GM18873 (cell line): Measurements from ENCODE around the gene UNCX.

Experiments
- ATAC-seq: cut with Tn5 transposase; IDR thresholded peaks from one replicate; pipeline ENCODE4 v1.9.1; 2021; ENCODE audit warnings: mild to moderate bottlenecking, moderate library complexity, moderate number of reproducible peaks; ENCODE audit not compliant: unreplicated experiment, low FRiP score

UNCX gene

GRCh38 chr7:1230411-1231213 lies 2.1 kb upstream of the UNCX start:
- no peak for ATAC-seq

GRCh38 chr7:1231214-1232102 lies 1.2 kb upstream of the UNCX start:
- ATAC-seq: no peak

- no peak for ATAC-seq
These were observed 587 bp upstream of the UNCX start for GRCh38 chr7:1232103-1232466.

- ATAC-seq: no peak
These were observed 819 bp downstream of the UNCX start for GRCh38 chr7:1233333-1234048.

DNA sequence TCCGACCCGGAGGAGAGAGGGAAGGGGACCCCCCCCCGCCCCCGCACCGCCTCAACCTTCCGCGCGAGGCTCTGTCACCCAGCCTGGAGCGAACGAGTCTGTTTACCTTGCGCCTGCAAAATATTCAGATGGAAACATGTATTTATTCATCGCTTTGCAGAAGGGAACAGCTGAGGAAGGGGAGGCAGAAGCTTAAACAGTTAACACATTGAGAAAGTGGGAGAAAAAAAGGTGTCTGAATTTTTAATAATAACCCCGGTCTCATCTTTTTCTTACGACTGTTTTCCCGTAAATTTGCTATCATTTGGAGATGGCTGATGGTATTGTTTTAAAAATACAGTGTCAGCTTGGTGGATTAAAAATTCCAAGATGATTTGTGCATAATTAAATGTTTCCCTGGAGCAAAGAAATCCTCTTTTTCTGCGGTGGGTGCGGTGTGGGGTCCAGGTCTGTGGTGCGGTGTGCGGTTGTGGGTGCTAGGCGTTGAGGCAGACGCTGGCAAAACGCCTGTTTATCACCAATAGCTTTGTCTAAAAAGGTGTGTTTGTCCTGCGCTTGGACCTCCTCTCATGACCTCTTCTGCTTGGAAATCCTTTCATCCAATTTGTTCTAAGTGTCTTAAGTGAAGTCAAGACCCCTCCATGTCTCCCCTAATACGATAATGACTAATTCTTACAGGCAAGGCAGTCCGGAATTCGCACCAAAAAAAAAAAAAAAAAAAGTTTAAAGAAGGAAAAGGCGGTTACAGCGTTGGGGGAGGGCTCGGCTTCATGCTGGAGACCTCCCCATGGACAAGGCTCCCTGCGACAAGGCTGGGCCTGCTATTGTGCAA lies 1.6 kb downstream of the UNCX start:
- no peak for ATAC-seq

GRCh38 chr7:1234881-1235500 lies 2.3 kb downstream of the UNCX start:
- ATAC-seq: no peak

DNA sequence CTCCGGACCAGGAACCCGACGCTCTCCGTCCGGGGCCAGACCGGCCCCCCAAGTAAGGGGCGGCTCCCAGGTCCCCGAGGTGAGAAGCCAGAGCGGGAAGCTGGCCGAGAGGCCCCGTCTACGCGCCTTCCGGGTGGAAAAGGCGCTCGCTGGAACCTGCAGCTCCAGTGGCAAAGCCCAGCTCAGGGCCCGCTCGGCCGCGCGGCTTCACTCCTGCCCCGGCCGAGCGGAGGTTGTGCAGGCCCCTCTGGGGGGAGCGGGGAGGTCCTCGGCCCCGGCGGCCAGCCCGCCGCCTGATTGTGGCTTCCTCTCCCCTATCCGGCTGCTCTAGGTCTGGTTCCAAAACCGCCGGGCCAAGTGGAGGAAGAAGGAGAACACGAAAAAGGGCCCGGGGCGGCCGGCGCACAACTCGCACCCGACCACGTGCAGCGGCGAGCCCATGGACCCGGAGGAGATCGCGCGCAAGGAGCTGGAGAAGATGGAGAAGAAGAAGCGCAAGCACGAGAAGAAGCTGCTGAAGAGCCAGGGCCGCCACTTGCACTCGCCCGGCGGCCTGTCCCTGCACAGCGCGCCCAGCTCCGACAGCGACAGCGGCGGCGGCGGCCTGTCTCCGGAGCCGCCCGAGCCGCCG lies 2.9 kb downstream of the UNCX start:
- no peak for ATAC-seq

DNA sequence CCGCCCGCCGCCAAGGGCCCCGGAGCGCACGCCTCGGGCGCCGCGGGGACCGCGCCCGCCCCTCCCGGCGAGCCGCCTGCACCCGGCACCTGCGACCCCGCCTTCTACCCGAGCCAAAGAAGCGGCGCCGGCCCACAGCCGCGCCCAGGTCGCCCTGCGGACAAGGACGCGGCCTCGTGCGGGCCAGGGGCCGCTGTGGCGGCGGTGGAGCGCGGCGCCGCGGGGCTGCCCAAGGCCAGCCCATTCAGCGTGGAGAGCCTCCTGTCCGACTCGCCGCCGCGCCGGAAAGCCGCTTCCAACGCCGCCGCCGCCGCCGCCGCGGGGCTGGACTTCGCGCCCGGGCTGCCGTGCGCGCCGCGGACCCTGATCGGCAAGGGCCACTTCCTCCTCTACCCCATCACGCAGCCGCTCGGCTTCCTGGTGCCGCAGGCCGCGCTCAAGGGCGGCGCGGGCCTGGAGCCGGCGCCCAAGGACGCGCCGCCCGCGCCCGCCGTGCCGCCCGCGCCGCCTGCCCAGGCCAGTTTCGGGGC lies 3.5 kb downstream of the UNCX start:
- ATAC-seq: no peak

DNA sequence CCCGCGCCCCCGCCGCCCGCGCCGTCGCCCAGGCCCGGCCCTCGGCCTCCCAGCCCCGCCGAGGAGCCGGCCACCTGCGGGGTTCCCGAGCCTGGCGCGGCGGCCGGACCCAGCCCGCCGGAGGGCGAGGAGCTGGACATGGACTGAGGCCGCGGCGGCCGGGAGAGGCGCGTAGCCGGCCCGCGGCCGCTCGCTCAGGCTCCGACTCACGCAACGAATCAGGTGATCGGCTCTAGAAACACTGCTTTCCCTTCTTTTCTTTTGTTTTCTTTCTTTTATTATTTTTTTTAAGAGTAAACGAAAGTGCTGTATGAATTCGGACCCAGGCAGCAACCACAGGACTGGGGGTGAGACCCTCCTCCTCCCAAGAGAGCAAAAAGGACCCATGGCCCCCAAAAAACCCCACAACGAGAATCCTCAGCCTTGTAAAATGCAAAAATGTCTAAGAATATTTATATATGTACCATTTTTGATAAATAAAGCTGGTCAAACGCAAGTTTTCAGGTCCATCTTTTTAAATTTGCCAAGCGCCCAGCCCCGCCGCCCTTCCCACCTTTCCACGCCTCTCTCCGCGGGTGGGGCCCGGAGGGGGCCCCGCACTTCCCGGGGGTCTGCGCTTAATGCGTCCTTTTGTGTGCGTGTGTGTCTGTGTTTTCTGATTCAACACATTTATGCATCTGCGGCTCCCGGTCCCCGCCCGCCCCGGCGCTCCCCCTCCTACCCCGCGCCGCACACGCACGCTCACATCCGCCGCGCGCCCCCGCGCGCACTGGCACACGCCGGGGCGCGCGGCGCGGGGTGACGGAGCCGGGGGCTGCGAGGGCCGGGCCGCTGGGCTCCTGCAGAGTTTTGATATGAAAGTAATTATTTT lies 4.4 kb downstream of the UNCX start:
- ATAC-seq: no peak

DNA sequence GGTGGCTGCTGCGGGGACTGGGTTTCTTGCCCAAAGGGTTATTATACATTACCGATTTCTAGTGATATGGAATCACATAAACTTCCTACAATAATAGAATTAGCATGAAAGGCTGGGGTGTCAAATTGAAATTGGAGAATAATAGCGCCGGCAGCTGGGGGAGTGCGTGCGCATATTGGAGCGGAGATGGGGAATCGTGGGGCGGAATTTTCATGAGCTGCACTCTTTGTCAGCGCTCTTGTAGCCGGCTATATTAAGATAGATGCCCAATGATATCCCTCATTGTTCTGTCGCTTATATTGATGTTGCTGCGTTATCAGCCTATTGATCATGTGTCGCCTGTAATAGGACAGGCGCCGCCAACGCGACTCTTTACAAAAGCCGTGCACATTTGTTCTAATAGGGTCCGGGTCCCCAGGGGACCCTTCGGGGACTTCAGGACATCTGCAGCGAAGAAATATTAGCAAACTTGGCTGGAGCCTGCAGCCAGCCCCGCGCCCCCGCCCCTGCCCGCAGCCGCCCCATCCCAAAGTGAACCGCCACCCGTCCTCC lies 5.1 kb downstream of the UNCX start:
- ATAC-seq: no peak

DNA sequence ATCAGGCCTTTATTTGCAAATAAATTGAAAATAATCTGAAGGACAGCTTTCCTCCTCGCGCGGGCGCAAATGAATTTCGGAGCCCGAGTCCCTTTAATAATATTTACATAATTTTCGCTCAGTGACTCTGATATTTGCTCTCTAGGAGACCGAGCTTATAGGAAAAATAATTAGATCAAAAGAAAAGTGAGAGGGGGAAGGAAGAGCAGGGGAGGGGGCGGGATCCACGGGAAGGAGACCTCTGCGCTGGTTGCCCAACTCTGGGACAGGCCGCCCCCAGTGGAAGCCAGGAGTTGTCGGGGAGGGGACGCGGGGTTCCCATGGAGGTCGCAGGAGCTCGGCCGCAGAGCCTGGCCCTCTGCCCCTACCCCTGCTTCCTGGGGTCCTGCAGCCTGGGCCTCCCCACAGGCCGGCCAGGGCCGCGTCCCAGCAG lies 5.8 kb downstream of the UNCX start:
- no peak for ATAC-seq

DNA sequence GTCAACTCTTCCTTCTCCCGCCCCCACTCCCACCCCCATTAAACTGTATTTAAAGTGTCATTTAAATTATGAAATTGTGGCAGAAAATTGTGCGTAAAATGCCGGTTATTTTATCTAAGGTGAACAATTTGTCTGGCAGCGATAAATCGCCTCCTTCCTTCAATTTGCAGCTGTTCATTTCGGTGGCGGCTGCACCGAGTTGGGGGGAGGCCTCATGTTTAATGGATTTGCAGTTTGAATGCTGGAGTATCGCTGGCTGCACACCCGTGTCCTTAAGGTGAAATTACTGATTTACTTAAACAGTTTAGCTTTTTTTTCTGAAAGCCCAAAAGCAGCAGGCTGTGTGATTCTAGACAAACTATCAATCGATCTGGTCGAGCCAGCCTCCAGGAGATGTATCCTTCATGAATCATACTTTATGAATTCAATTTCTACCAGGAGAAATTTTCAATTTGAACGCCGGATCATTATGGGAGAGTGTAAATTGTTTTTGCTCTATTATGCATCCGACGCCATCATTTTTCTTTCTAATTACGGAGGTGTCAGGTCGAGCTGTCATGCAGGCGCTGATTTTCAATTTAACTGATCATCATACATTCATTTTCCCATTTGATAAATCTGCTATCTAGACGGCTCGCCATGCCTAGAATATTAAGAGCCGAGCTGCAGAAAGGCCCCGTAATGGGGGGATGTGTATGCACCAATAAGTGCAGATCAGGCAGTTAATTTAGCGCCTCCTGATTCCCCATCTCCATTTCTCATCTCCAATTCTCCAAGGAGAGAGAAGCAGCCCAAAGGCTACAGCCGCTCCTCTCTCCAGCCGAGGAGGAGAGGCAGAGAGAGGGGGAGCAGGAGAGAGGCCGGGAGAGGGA lies 6.5 kb downstream of the UNCX start:
- ATAC-seq: no peak

DNA sequence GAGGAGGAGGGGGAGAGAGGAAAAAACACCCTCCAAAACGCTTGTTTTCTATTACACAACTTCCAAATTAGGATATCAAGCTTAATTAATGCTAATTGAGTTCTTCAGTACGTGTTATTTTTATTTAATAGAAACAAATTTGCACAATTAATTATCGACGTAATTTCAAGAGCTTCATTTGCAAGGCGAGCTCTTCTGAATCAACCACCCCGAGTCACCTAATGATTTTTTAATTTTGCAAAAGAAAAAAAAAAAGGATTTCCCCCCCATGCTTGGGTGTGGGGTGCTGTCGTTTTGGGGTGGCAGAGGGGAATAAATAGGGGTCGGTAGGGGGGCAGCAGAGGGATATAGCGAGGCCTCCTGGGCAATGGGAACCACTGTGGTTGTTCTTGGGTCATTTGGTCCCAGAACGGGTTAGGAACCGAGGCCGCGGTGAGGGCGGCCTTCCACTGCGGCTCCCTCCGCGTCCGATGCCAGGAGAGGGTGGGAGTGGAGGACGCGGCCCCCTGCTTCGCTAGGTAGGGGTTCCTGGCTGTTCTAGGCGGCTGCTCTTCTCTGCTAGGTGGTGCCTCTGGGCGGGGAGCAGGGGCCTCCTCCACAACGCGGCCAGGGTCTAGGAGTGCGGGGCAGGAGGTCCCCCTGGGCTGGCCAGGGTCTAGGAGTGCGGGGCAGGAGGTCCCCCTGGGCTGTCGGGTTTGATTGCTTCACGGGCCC lies 7.3 kb downstream of the UNCX start:
- no peak for ATAC-seq

DNA sequence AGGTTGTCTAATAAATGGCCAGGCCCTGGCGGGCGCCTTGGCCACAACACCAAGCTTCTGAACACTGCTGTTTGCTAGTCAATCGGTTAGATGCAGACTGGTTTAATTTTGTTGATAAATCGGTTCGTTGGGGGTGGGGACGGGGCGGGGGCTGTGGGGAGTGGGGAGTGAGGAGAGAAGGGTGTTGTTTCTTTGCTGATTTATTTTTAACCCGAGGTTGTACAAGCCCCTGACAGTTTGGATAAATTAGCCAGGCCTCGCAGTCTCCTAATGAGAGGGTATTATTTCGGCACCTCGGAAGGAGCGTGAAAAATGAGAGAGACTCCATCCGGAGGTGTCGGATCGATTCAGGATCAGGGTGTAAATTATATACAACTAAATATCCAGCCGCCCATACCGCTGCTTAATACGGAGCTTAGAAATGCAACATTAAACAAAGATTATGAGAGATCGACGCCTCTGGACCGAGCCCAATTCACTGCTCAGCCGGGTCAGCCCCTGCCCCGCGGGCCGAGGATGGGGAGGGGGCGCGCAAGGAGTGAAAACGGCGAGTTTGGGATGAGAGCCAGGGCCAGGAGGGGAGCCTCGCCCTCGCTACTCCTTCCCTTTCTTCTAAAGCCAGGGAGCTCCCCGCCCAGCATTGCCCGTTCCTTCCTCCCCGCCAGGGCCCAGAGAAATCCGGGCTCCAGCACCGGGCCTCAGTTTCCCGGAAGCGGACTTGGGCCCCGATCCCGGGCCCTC lies 8.0 kb downstream of the UNCX start:
- ATAC-seq: no peak

DNA sequence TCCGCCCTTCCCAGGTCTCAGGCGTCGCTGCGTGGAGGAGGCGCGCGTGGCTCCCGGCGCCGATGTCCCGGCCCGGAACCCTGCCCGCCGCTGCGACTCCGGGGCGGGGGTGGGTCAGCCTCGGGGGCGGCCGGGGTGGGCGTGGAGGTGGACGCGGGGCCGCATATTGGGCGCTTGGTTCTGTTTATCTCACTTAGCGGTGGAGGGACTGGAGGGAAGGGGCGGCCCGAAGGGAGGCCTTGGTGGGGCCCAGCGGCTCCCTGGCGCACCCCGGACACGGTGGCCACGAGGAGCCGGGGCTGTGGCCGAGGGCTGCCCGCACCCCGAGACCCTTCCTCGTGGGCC lies 8.6 kb downstream of the UNCX start:
- ATAC-seq: no peak
